ENCODE results near the gene CCDC92. TPM values are rescaled to one million over a fixed set of nuclear protein-coding genes. Genes with fewer than 3 reads are reported as not detected.
A peak's percentile ranks its signal among the peaks of the same experiment; 100 is the strongest.

Gene CCDC92
- total and polyA plus RNA-seq, 2 experiments from 2014 or later: 49.3 to 67.0 TPM

DNA sequence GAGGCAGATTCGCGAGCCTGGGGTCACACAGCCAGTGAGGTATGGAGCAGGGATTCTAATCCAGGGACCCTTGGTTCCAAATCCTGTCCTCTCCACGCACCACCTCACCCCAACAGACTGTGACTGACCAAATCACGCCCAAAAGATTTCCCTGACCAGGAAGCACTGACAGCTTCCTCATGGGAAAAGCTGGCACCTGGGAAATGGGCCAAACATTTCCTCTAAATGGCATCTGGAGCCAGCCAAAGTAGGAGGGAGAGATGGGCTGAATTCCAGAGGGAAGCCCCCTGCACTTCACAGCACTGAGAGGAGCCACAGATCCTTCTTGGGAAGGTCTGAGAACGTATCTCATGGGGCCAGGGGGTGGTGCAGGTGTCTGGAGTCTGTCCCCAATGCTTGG is 28.8 kb downstream of the CCDC92 start:
- H3K4me3 ChIP-seq: no peak overlapping the region
- no peaks in the 10 kb centered on the region for H3K27me3 ChIP-seq
- H3K4me1 ChIP-seq (ENCODE audit: low read depth): no peaks in the 10 kb centered on the region
- no peak for TF ChIP-seq CTCF (IDR thresholded peaks at IDR 0.05; ENCODE audit: low read depth, low read length)
- no peak overlapping the region for H3K27ac ChIP-seq
- DNase-seq (ENCODE audit: low read depth in 1 of 2, low spot score in 1 of 2): no peak
- peaks cover 18% of the 10 kb centered on the region for H3K36me3 ChIP-seq
- no peaks in the 10 kb centered on the region for H3K9me3 ChIP-seq (ENCODE audit: low read depth)

DNA sequence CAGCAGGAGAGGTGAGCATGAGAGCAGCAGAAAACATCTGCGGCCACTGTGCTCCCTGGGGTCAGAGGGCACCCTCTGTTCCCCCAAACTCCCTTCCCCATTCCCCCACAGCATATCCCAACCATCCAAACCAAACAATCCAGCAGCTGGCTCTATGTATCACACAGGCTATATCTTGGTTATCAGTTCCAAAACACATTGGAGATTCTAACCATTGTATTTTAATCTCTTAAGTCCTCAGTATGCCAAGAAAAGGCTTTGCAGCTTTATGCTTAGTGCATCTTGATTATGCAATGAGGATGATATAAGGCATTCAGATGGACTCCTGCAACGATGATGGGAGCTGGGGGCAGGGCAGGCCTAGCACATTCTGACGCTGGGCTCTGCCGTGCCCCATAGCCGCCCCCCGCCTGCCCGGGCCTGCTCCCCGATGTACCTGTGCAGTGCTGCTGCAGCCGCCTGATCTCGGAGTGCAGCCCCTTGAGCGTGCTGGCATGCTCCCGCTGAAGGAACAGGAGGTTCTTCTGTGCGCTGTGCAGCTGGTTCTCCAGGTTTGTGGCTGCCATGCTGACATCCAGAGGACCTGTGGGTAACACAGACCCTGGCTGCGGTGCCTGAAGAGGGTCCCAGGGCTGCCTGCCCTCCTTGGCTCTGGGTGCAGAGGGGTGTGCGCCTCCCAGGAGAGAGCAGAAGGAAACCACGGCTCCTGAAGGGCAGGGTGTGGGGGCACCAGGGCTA is 29.6 kb downstream of the CCDC92 start:
- H3K4me1 ChIP-seq (ENCODE audit: low read depth): no peaks in the 10 kb centered on the region
- no peak overlapping the region for H3K27ac ChIP-seq
- peak in 1 of 2 donors; percentile 77 for DNase-seq (ENCODE audit: low read depth in 1 of 2, low spot score in 1 of 2)
- peaks cover 18% of the 10 kb centered on the region for H3K36me3 ChIP-seq
- H3K27me3 ChIP-seq: no peaks in the 10 kb centered on the region
- H3K4me3 ChIP-seq: no peak overlapping the region
- no peaks in the 10 kb centered on the region for H3K9me3 ChIP-seq (ENCODE audit: low read depth)
- TF ChIP-seq CTCF (IDR thresholded peaks at IDR 0.05; ENCODE audit: low read depth, low read length): no peak

- no peak for TF ChIP-seq CTCF (IDR thresholded peaks at IDR 0.05; ENCODE audit: low read depth, low read length)
- Histone ChIP-seq H3K27me3 (no peaks in the 10 kb centered on the region), H3K4me3 (no peak overlapping the region), H3K36me3 (peaks cover 18% of the 10 kb centered on the region), H3K9me3 (ENCODE audit: low read depth) (no peaks in the 10 kb centered on the region), H3K4me1 (ENCODE audit: low read depth) (no peaks in the 10 kb centered on the region), H3K27ac (no peak overlapping the region)
- DNase-seq (ENCODE audit: low read depth in 1 of 2, low spot score in 1 of 2): peak in 1 of 2 donors; percentile 64
These were observed 30.4 kb downstream of the CCDC92 start for GRCh38 chr12:123942238-123942653.

DNA sequence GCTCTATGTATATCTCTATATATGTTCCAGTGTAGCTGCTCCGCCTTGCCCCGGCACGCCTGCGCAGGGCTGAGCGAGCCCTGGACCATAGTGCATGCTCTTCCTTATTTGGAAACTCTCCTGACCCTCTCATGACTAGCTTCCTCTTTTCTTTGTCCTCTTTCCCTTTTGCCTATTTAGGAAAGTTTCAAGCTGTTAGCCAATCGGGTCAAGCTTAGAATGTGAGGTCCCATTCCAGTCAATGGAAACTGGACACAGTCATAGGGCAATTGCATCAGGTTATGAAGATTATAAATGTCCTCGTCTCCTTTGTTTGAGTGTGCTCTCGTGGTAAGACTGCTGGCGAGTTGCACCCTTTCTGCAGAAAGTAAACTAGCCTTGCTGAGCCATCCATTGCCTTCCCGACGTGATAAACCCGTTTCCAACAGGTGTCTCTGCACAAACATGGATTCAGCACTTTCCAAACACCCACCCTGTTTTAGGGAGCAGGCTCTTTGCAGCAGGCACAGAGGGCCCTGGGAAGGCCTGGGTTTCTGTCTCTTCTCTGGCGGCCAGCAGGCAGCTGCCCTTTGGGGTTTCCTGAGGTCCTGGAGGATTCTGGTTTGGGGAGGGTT is 30.9 kb downstream of the CCDC92 start:
- peak in 1 of 2 donors; percentile 13 for DNase-seq (ENCODE audit: low read depth in 1 of 2, low spot score in 1 of 2)
- Histone ChIP-seq H3K4me3 (no peak overlapping the region), H3K9me3 (ENCODE audit: low read depth) (no peaks in the 10 kb centered on the region), H3K27me3 (no peaks in the 10 kb centered on the region), H3K27ac (no peak overlapping the region), H3K36me3 (peaks cover 21% of the 10 kb centered on the region), H3K4me1 (ENCODE audit: low read depth) (no peaks in the 10 kb centered on the region)
- no peak for TF ChIP-seq CTCF (IDR thresholded peaks at IDR 0.05; ENCODE audit: low read depth, low read length)

DNA sequence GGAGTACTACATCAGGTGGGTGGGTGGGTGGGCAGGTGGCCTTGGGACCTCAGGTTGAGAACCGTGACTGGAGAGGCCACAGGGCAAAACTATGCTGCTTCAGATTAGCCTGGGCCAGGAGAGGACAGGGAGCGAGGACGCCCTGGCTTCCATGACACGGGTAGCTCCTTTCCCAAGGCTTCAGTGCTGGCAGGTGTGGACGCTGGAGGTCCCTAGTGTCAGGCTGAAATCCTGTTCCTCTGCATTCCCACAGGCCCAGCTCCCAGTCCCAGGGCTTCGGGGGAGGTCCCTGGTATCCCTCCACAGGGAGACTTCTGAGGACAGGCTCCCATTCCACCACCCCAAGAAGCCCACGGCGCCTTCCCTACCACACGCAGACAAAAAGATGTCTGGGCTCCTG is 31.6 kb downstream of the CCDC92 start:
- DNase-seq (ENCODE audit: low read depth in 1 of 2, low spot score in 1 of 2): no peak
- Histone ChIP-seq H3K27ac (no peak overlapping the region), H3K9me3 (ENCODE audit: low read depth) (no peaks in the 10 kb centered on the region), H3K27me3 (no peaks in the 10 kb centered on the region), H3K4me1 (ENCODE audit: low read depth) (no peaks in the 10 kb centered on the region), H3K4me3 (no peak overlapping the region), H3K36me3 (peaks cover 27% of the 10 kb centered on the region)
- TF ChIP-seq CTCF (IDR thresholded peaks at IDR 0.05; ENCODE audit: low read depth, low read length): no peak
